Activated naive CD4-positive, alpha-beta T cell treated with anti-CD3 and anti-CD28 coated beads, Interleukin-2, amount 10 ng/mL, durations not matched to agents 7 days and 5 days (primary cell): Measurements from ENCODE around the gene PACC1.

Experiments used
- CTCF ChIA-PET: fragments of 350-600 bp; sonication (Branson Sonifier 250); formaldehyde crosslinking; loops from one replicate; lab custom pipeline; 2021; ENCODE audit warnings: antibody characterized with exemption; lab: Charles Lee
- DNase-seq: peaks from one replicate; pipeline ENCODE4 v3.0.0-alpha.2; 2020
- H3K27ac Mint-ChIP-seq: one replicate; pipeline ENCODE4 v1.8.0; 2021; ENCODE audit warnings: mild to moderate bottlenecking, moderate library complexity, mixed read lengths
- H3K27me3 Mint-ChIP-seq: one replicate; pipeline ENCODE4 v1.8.0; 2021; ENCODE audit warnings: mild to moderate bottlenecking, mixed read lengths
- H3K36me3 Mint-ChIP-seq: one replicate; pipeline ENCODE4 v1.8.0; 2021; ENCODE audit warnings: mixed read lengths
- H3K4me1 Mint-ChIP-seq: one replicate; pipeline ENCODE4 v1.8.0; 2021; ENCODE audit warnings: mixed read lengths
- H3K4me3 Mint-ChIP-seq: one replicate; pipeline ENCODE4 v1.8.0; 2021; ENCODE audit warnings: mild to moderate bottlenecking, moderate library complexity, mixed read lengths
- H3K9me3 Mint-ChIP-seq: one replicate; pipeline ENCODE4 v1.8.0; 2021; ENCODE audit warnings: mixed read lengths

PACC1 gene

DNA sequence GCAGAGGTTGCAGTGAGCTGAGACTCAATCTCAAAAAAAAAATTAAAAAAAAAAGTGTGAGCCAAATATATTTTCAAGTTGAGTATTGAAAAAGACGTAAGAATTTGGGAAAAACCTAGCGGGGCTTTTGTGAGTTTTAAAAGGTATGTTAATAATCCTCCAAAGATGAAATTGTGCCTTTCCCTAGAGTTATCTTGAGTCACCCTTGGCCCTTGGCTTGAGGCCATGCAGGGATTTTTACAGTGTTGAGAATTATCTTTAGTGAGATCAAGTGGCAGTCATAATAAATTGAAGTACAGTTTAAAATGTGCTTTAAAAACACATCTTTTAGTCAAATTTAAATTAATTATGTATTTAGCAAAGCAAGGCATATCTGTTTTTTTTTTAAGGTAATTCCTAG, 96.8 kb downstream of the PACC1 start:
- H3K4me1 Mint-ChIP-seq, result peaks cover 17% of the 10 kb centered on the region
- peaks cover 16% of the 10 kb centered on the region for H3K36me3 Mint-ChIP-seq
- no peaks in the 10 kb centered on the region for H3K27me3 Mint-ChIP-seq
- H3K27ac Mint-ChIP-seq, result no peak overlapping the region
- no peaks in the 10 kb centered on the region for H3K9me3 Mint-ChIP-seq
- no peak overlapping the region for H3K4me3 Mint-ChIP-seq
- no peak for DNase-seq
- CTCF ChIA-PET, result interaction anchor here (1.1 kb wide), 1 partner anchor 138 kb away, joined by 4 read pairs; no protein-coding TSS in a partner anchor

DNA sequence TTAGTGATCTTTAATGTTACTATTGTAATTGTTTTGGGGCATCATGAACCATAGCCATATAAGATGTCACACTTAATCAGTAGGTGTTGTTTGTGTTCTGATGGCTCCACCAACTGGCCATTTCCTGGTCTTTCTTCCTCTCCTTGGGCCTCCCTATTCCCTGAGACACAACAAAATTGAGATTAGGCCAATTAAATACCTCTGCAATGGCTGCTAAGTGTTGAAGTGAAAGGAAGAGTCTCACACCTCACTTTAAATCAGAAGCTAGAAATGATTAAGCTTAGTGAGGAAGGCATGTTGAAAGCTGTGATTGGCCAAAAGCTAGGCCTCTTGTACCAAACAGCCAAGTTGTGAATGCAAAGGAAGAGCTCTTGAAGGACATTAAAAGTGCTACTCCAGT, 98.8 kb downstream of the PACC1 start:
- no peaks in the 10 kb centered on the region for H3K9me3 Mint-ChIP-seq

DNA sequence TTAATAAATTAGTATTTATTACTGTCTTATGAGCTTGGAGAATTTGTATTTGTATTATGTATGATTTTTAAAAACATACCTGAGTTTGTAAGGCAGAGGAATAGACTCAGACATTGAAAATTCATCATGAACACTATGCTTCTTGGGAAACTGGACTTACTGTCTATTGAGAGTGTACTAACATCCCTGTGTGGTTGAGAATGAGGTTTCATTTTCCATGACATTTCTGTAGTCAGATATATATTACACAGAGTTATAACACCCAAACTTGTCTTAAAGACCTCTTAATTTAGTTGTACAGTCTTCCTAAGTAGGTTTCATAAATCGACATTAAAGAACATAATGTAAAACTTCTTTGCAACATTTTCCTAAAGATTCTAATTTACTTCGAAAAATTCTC, 99.5 kb downstream of the PACC1 start:
- Mint-ChIP-seq H3K4me1 (peaks cover 15% of the 10 kb centered on the region), H3K4me3 (no peak overlapping the region), H3K9me3 (no peaks in the 10 kb centered on the region), H3K27me3 (no peaks in the 10 kb centered on the region), H3K27ac (no peak overlapping the region), H3K36me3 (peaks cover 23% of the 10 kb centered on the region)
- CTCF ChIA-PET, result interaction anchor here (1.3 to 1.9 kb wide), 2 partner anchors 141 to 244 kb away, joined by 4 to 9 read pairs; no protein-coding TSS in a partner anchor
- no peak for DNase-seq

More for the DNA sequence above, 98.8 kb downstream of the PACC1 start:
- Mint-ChIP-seq H3K27me3 (no peaks in the 10 kb centered on the region), H3K36me3 (peaks cover 19% of the 10 kb centered on the region), H3K27ac (no peak overlapping the region), H3K4me3 (no peak overlapping the region), H3K4me1 (peaks cover 13% of the 10 kb centered on the region)
- CTCF ChIA-PET, result interaction anchor here (0.6 kb wide), 1 partner anchor 78 kb away, joined by 3 read pairs; no protein-coding TSS in a partner anchor
- no peak for DNase-seq
